Measurements from ENCODE around the gene KCNMA1.
A peak's percentile ranks its signal among the peaks of the same experiment; 100 is the strongest.

Gene KCNMA1

GRCh38 chr10:76977901-76978300 is 659.7 kb downstream of the KCNMA1 start:
- H3K4me3 ChIP-seq (ENCODE audit: low read length): no peak overlapping the region

GRCh38 chr10:76977046-76977445 is 660.6 kb downstream of the KCNMA1 start:
- DNase-seq (ENCODE audit: low read depth, low spot score): no peak
- H3K4me3 ChIP-seq (ENCODE audit: low read length): no peak overlapping the region

More at GRCh38 chr10:76977901-76978300, 659.7 kb downstream of the KCNMA1 start:
- no peak for DNase-seq (ENCODE audit: low read depth, low spot score)

GRCh38 chr10:76976142-76976541 is 661.5 kb downstream of the KCNMA1 start:
- no peak overlapping the region for H3K4me3 ChIP-seq (ENCODE audit: low read length)
- no peak for DNase-seq (ENCODE audit: low read depth, low spot score)

- DNase-seq (ENCODE audit: low read depth, low spot score): no peak
- H3K4me3 ChIP-seq (ENCODE audit: low read length): no peak overlapping the region
Observed at GRCh38 chr10:76975126-76975525, 662.5 kb downstream of the KCNMA1 start.

DNA sequence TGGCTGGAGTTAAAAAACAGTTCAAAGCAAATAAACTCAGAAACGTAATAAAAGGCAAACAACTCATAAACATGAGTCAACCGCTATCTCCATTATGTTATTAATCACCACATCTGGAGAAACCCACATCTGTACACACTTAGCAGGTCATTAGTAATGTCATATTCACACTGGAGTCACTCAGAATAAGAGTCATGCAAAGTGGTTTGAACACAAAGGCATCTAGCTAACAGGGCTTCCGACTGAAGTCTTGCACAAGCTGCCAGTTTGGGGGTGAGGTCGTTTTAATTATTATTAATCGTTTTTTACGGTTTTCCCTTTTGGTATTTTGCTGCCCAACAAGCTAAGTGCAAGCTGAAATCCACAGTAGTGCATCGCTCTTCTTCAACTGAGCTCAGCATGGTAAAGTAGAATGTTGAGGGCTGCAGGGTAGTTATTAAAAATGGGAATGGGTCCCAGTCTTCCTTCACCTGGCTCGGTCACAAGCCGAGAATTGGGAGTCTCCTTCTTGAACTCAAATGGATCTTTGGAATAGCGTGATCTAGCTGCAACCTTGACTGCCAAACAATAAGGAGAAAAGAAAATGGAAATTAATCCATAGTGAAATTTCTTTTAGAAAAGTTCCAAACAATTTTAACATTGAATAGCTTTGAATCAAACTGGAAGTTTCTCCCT is 663.5 kb downstream of the KCNMA1 start:
- no peak for DNase-seq (ENCODE audit: low read depth, low spot score)
- H3K4me3 ChIP-seq (ENCODE audit: low read length): no peak overlapping the region

GRCh38 chr10:76973091-76974016 is 664.3 kb downstream of the KCNMA1 start:
- DNase-seq (ENCODE audit: low read depth, low spot score): no peak
- no peak overlapping the region for H3K4me3 ChIP-seq (ENCODE audit: low read length)

GRCh38 chr10:76972541-76972940 is 665.1 kb downstream of the KCNMA1 start:
- no peak overlapping the region for H3K4me3 ChIP-seq (ENCODE audit: low read length)
- DNase-seq (ENCODE audit: low read depth, low spot score): no peak

- H3K4me3 ChIP-seq (ENCODE audit: low read length): no peak overlapping the region
- peak; percentile 53 for DNase-seq (ENCODE audit: low read depth, low spot score)
Observed at GRCh38 chr10:76971547-76972170, 665.9 kb downstream of the KCNMA1 start.

DNA sequence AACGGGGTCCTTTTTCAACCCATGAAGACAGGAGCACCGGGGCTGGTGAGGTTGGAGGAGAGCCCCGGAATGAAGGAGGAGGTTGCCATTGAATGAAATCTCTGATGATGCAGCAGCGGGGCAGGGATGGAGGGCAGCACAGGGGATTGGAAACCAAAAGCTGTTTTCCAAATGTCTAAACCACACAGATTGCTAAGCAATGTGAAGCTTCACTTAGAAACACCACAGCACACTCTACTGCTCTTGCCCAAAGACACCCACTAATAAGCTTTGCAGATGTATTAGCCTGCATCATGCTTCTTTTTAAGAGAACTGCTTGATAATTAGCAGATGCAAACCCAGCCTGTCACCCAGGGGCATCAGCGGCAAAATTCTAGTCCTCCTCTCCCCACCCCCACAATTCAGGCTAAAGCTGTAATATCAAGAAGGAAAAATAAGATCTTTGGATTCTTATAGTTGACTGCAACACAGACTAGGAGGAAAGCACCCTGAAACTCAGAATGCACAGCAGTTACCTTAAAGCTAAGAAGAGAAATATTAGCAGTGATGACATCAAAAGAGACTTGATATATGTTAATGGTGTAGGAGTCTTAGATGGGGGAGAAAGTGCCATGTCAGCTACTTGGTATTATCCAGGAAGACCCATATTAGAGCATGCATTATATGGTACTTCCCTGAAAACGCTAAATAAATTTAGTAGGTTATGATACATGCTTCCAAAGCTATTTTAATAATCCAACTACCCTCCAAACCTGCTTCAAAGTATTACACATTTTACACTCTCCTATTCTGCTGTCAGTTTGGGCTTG is 666.7 kb downstream of the KCNMA1 start:
- DNase-seq (ENCODE audit: low read depth, low spot score): no peak
- no peak overlapping the region for H3K4me3 ChIP-seq (ENCODE audit: low read length)

- DNase-seq (ENCODE audit: low read depth, low spot score): no peak
- H3K4me3 ChIP-seq (ENCODE audit: low read length): no peak overlapping the region
Observed at GRCh38 chr10:76969366-76969948, 668.2 kb downstream of the KCNMA1 start.

- no peak overlapping the region for H3K4me3 ChIP-seq (ENCODE audit: low read length)
- DNase-seq (ENCODE audit: low read depth, low spot score): no peak
Observed at GRCh38 chr10:76968483-76968882, 669.1 kb downstream of the KCNMA1 start.

DNA sequence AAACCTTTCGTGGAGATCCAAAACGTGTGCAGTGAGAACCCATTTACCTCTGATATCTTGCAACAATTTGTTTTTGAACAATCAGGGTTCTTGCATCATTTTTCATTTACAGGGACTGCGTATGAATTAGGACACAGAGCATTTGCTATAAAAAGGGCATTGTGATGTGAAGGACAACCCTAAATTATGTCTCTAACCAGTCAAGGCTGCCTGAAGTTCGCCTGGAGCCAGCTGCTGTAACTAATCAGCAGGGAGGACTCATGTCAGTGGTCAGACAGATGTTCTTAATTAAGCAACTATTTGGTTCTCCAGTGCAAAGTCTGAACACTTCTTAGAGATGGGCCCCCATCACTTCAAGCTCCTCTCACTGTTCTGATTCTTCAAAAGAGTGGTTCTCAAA is 674.8 kb downstream of the KCNMA1 start:
- no peak for DNase-seq (ENCODE audit: low read depth, low spot score)

DNA sequence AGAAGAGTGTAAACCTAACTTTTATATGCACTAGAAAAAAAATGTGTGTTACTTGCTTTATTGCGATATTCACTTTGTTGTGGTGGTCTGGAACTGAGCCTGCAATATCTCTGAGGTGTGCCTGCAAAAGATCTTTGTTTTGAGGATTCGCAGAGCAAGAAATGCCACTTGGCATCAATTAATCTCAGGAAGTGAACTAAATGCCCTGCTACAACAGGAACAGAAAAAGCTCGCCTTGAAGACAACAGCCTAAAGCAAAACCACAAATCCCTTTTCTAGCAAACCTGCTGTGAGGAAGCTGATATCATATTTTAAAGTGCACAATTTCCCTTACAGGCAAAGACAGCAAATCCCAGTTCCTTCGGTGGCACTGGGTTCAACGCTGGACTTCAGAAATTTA is 675.8 kb downstream of the KCNMA1 start:
- no peak overlapping the region for H3K4me3 ChIP-seq (ENCODE audit: low read length)
- DNase-seq (ENCODE audit: low read depth, low spot score): peak; percentile 69

More for the DNA sequence above, 674.8 kb downstream of the KCNMA1 start:
- no peak overlapping the region for H3K4me3 ChIP-seq (ENCODE audit: low read length)

DNA sequence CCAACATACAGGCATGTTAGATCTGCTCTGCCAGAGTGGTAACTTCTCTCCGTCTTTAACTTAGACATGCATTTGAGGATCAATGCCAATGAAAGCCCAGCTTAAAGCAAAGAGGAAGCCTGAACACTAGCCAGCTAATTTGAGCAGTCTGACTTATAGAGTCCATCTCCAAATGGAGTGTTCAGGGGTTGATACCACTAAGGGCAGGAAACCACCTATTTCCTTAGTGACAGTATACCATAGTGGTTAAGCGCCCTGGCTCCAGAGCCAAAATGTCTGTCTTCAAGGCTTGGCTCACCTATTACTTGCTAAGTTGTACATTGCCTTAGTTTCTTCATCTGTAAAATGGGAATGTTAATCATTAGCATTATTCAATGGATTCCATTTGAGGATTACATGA is 678.5 kb downstream of the KCNMA1 start:
- DNase-seq (ENCODE audit: low read depth, low spot score): no peak
- H3K4me3 ChIP-seq (ENCODE audit: low read length): no peak overlapping the region

GRCh38 chr10:76954838-76955237 is 682.8 kb downstream of the KCNMA1 start:
- no peak overlapping the region for H3K4me3 ChIP-seq (ENCODE audit: low read length)
- no peak for DNase-seq (ENCODE audit: low read depth, low spot score)

DNA sequence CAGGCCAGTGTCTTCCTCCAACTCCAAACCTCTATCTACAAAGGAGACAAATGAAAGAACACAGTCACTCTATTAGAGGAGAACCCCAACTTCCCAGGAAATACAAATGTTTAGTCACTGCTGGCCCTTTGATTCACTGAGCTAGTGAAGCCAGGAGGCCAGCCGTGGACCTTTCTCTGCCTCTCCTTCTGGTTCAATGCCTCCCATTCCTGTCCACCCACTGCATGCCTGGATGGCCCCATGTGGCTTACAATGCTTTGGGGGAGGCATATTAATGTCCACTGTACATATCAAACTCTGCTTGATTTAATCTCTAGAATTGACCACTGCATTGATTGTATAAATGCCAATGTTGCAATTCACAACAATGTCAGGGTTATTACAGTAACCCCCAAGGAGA is 687.3 kb downstream of the KCNMA1 start:
- DNase-seq (ENCODE audit: low read depth, low spot score): no peak
- no peak overlapping the region for H3K4me3 ChIP-seq (ENCODE audit: low read length)

DNA sequence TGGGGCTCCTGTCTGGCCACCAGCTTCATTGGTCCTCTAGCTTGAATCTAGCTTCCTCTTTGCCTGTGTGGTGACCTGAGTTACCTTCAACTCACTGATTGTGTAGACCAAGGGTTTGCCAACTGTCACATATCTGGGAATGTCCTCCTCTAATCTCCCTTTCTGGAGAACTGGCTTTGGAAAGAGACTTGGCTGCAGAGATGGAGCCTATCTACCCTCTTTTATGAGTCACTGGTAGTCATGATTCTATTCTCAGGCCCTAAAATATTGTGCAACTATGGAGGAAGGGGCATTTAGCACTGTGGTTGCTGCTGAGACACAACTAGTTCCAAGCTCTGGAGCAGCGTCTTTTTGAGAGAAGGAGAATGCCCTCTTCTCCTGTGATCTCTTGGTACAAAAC is 691.3 kb downstream of the KCNMA1 start:
- H3K4me3 ChIP-seq (ENCODE audit: low read length): no peak overlapping the region
- no peak for DNase-seq (ENCODE audit: low read depth, low spot score)

GRCh38 chr10:76945166-76945565 is 692.4 kb downstream of the KCNMA1 start:
- no peak overlapping the region for H3K4me3 ChIP-seq (ENCODE audit: low read length)
- no peak for DNase-seq (ENCODE audit: low read depth, low spot score)

GRCh38 chr10:76944640-76945039 is 693.0 kb downstream of the KCNMA1 start:
- no peak for DNase-seq (ENCODE audit: low read depth, low spot score)
- no peak overlapping the region for H3K4me3 ChIP-seq (ENCODE audit: low read length)

Measured in Jurkat, Clone E6-1 (cell line).